NCI-H748 (cell line): ENCODE results near the gene ARFRP1.

Experiments used
- DNase-seq: peaks from one replicate; lab custom pipeline; 2025; ENCODE audit not compliant: unreplicated experiment; lab: John Stamatoyannopoulos, UW

Gene ARFRP1

GRCh38 chr20:63702751-63703470 is 4.9 kb downstream of the ARFRP1 start:
- no peak for DNase-seq

DNA sequence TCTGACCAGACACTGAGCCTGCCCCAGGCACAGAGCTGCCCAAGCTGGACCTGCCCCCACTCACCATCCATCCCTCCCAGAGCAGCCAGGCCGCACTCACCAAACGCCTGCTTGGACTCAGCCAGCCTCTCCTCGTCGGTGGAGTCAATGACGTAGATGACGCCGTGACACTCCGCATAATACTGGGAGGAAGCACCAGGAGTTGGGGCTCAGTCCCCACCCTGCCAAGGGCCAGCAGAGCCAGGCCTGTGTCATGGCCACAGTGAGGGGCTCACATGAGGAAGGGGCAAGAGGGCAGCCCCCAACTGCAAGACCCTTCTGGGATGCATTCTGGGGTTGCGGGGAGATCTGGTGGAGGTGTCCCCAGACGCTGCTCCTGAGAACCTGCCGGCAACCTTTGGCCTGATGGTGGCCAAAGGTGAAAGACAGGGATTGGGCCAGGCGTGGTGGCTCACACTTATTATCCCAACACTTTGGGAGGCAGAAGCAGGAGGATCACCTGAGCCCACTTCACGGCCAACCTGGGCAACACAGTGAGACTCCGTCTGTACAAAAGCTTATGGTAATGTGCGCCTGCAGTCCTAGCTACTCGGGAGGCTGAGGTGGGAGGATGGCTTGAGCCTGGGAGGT is 5.6 kb downstream of the ARFRP1 start:
- no peak for DNase-seq

DNA sequence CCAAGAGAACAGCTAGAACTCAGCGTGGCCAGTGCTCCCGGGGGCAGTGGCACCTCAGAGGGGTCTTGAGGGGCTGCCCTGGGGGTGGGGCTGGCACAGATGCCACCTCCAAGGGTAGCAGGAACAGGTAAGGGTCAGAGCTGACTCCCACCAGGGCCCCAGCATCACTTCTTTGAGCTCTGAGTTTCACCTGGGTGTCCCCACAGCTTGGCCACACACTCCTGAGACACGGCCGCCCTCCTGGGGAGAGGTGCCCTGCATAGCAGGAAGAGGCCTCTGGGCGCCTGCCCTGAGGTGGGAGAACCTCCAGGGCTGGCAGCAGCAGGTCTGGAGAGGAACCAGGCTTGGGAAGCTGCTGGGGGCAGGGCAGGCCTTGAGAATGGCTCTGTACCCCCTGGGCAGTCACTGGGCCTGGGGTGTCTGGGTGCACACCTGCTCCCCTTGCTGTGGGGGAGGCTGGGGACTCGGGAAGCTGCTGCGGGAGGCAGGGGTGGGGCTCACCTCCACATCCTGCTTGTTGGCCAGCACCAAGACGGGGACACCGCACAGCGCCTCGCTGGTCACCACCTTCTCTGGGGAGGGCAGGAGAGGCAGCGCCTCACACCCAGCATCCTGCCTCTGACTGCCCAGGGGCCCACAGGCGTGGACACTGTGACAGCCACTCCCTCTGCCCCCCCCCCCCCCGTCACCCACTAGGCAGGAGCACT is 6.3 kb downstream of the ARFRP1 start:
- DNase-seq, result no peak

- no peak for DNase-seq
These were observed 6.8 kb downstream of the ARFRP1 start for GRCh38 chr20:63701051-63701328.

DNA sequence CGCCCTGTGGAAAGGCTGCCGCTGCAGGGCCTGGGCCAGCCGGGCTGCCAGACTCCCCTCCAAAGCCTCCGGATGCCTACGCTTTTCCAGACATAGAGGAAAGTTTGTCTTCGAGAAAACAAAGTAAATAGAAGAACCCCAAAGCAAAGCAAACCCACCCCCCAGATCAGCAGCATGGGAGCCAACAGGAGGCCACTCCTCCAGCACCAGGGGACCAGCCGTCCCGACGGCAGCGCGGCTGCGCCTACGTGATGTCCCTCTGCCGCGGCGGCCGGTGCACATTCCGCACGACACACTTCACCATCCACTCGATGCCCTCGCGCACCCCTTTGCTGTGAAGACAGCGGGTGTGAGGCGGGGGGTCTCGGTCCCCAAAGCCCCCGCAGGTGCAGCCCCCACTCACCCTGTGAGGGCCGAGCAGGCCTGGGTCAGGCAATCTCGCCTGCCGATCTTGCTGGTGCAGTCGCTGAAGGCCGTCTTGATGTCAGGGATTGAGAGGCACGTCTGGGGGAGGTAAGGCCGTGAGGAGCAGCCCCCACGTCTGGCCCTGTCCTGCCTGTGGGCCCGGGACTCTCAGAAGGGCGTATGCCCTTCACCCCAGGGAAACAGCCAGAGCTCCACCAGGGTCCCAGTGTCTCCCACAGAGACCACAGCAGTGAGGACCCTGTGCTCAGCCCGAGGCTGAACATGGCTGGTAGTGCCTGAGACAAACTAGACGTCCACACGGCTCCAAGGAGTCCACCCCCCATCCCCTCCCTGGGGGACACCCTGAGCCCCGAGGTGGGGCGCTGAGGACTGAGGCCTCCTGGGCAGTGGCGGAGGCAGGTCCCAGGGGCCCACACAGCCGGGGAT is 7.4 kb downstream of the ARFRP1 start:
- DNase-seq, result no peak

- no peak for DNase-seq
These were observed 8.1 kb downstream of the ARFRP1 start for GRCh38 chr20:63699466-63700198.

DNA sequence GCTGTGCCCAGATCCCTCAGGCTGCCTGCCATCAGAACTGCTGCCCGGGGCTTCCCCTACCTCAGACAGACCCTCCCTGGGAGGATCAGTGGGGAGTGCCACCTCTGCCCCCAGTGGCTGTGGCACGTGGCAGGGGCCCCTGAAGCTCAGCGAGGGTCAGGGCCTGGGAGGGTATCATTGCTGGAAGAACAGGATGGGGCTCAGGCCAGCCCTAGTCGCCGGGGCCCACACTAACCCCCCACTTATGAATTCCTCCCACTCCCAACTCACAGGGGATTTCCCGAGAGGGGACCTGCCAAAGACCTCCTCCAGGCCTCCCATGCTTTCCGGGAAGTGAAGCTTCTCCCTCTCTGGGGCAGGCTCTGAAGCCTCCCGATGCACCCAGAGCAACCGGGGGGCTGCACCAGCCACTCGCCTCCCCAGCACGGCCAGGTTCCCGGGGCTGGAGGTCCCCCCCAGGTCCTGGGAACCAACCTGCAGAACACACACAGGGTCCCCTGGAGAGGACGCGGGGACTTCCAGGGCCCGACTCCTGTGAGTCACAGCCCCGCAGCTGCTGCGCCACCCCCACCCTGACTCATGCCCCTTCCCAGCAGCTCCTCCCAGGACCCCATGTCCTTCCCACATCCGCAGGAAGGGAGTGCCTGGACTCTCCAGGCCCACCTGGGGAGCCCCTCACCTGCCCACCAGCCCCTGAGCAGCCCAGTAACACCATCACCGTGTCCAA is 8.9 kb downstream of the ARFRP1 start:
- DNase-seq, result no peak

GRCh38 chr20:63697868-63698545 is 9.8 kb downstream of the ARFRP1 start:
- DNase-seq, result no peak

DNA sequence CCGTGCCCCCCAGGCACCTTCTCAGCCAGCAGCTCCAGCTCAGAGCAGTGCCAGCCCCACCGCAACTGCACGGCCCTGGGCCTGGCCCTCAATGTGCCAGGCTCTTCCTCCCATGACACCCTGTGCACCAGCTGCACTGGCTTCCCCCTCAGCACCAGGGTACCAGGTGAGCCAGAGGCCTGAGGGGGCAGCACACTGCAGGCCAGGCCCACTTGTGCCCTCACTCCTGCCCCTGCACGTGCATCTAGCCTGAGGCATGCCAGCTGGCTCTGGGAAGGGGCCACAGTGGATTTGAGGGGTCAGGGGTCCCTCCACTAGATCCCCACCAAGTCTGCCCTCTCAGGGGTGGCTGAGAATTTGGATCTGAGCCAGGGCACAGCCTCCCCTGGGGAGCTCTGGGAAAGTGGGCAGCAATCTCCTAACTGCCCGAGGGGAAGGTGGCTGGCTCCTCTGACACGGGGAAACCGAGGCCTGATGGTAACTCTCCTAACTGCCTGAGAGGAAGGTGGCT is 10.4 kb downstream of the ARFRP1 start:
- no peak for DNase-seq

DNA sequence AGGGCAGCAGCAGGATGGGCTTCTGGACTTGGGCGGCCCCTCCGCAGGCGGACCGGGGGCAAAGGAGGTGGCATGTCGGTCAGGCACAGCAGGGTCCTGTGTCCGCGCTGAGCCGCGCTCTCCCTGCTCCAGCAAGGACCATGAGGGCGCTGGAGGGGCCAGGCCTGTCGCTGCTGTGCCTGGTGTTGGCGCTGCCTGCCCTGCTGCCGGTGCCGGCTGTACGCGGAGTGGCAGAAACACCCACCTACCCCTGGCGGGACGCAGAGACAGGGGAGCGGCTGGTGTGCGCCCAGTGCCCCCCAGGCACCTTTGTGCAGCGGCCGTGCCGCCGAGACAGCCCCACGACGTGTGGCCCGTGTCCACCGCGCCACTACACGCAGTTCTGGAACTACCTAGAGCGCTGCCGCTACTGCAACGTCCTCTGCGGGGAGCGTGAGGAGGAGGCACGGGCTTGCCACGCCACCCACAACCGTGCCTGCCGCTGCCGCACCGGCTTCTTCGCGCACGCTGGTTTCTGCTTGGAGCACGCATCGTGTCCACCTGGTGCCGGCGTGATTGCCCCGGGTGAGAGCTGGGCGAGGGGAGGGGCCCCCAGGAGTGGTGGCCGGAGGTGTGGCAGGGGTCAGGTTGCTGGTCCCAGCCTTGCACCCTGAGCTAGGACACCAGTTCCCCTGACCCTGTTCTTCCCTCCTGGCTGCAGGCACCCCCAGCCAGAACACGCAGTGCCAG is 11.0 kb downstream of the ARFRP1 start, which contains the start of gene TNFRSF6B:
Gene TNFRSF6B (plus strand): TSS at position 25 of the 729 bp plus-strand sequence. CDS start 116 bp downstream, at position 141.
- DNase-seq, result no peak

DNA sequence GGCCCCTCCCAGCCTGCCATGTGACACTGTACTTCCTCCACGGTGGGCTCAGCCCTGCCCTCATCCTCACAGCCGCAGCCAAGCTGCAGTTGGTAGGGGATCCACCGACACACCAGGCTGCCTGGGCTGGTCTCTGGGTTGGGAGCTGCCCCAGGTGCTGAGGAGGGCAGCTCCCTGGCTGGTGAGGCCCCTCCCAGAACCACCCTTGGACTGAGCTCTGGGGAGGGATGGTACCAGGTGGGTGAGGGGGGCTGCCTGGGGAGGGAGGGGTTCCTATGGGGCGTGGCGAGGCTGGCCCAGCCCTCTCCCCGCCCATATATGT is 11.5 kb downstream of the ARFRP1 start:
- no peak for DNase-seq

- no peak for DNase-seq
These were observed 12.1 kb downstream of the ARFRP1 start for GRCh38 chr20:63695424-63696305.

DNA sequence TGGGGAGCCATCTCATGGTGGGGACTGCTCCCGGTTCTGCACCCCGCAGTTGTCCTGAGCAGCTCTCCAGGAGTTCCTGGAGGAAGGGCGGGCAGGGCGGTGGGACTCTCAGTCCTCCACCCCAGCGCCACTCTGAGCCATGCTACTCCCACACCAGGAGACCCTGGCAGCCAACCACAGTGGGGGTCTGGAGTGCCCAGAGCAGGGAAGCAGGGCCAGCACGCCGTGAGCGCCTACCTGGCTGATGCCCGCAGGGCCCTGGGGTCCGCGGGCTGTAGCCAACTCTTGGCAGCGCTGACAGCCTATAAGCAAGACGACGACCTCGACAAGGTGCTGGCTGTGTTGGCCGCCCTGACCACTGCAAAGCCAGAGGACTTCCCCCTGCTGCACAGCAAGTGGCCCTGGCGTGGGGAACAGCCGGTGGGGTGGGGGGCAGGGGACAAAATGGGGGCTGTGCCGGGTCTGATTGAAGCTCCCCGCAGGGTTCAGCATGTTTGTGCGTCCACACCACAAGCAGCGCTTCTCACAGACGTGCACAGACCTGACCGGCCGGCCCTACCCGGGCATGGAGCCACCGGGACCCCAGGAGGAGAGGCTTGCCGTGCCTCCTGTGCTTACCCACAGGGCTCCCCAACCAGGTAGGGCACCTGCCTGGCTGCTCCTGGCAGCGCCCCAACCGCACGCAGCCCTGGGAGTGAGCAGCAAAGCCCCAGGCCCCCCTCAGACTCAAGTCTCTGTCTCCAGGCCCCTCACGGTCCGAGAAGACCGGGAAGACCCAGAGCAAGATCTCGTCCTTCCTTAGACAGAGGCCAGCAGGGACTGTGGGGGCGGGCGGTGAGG is 13.0 kb downstream of the ARFRP1 start:
- no peak for DNase-seq

DNA sequence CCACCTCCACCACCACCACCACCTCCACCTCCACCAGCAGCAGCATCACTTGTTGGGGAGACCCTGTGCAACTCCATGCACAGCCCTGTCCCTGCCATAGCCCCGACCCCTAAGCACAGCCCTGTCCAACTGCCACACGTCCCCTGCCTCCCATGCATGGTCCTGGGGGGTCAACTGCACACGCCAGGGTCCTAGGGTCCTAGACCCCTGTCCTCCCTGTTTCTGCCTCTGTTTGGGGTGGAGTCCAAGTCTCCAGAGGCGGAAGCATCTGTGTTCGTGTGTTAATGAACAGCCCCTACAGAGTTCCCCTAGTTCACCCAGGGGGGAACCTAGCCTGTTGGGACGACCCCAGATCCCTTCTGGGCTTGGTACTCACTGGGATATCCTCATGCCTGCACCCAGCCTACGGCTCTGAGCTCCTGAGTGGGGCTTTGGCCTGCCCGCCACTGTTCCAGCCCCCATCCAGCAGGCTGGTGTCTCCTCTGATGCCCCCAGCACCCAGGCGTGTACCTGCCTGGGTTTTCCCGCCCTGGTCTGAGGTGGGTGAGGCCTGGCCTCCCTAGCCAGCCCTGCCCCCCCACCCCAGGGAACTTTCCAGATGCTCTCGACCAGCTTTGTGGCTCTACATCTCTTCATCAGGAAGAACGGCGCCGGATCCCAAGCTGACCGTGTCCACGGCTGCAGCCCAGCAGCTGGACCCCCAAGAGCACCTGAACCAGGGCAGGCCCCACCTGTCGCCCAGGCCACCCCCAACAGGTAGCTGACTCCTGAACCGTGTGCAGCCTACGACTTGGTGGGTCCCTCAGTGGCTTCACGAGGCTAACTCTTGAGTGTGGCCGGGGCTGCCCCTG is 13.8 kb downstream of the ARFRP1 start:
- no peak for DNase-seq

DNA sequence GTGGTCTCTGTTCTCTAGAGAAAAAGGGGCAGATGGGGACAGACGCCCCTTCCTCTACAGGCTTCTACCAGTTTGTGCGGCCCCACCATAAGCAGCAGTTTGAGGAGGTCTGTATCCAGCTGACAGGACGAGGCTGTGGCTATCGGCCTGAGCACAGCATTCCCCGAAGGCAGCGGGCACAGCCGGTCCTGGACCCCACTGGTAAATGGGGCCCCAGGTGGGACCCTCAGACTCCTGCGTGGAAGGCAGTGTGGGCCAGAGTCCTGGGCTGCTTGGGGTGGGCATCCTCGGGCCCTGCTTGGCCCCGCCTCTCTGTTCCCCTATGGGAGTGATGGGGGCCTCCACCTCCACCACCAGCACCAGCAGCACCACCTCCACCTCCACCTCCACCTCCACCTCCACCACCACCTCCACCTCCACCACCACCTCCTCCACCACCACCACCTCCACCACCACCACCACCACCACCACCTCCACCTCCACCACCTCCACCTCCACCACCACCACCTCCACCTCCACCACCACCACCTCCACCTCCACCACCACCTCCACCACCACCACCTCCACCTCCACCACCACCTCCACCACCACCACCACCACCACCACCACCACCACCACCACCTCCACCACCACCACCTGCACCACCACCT is 14.6 kb downstream of the ARFRP1 start:
- no peak for DNase-seq
